ENCODE results near the gene PIK3R5.

DNA sequence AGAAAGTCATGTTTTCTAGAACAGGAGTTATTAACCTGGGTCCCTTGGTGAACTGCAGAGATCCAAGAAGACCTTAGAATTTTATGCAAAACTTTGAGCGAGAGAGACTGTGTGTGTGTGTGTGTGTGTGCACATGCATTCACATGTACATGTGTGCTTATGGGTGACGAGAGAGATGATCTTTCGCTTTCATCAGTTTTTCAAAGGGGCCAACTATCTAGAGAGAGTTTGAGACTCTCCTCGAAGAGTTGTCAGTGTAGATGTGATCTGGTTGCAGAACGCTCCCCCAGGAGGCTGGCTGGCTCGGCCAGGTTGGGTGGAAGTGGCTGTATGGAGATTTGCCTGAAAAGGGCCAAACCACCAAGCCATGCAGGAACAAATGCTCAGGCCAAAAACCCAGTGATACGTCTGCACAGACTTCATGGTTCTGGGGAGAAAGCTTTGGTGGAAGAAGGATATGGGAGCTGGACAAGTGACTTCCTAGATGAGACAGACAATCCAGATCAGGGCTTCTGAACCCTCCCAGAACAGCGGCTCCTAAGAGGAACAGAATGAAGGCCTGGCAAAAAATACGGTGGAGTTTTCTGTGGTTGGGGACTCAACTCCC is 6.1 kb downstream of the PIK3R5 start:
- no peak for TF ChIP-seq CTCF (IDR thresholded peaks at IDR 0.05; ENCODE audit: low read depth, low read length)
- TF ChIP-seq, protein P1, sequence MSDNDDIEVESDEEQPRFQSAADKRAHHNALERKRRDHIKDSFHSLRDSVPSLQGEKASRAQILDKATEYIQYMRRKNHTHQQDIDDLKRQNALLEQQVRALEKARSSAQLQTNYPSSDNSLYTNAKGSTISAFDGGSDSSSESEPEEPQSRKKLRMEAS (IDR thresholded peaks at IDR 0.05; ENCODE audit: low read depth, low read length): no peak
